KOPT-K1 (cell line): Measurements from ENCODE around the gene MAD1L1.

ENCODE experiments used
- H3K27ac ChIP-seq: fragments of 200-600 bp; sonication (generic); 2 replicates; pipeline ENCODE4 v1.5.1; 2016; ENCODE audit warnings: antibody characterized with exemption, mild to moderate bottlenecking, low read depth, low read length; ENCODE audit not compliant: poor library complexity, severe bottlenecking
- H3K36me3 ChIP-seq: fragments of 200-600 bp; sonication (generic); 2 replicates; pipeline ENCODE4 v1.5.1; 2017; ENCODE audit warnings: antibody characterized with exemption, mild to moderate bottlenecking, low read length, moderate library complexity; ENCODE audit not compliant: insufficient read depth
- H3K9me3 ChIP-seq: fragments of 200-600 bp; sonication (generic); 2 replicates; pipeline ENCODE4 v1.5.1; 2017; ENCODE audit warnings: antibody characterized with exemption, low read length, mild to moderate bottlenecking; ENCODE audit not compliant: insufficient read depth, poor library complexity, severe bottlenecking

Gene MAD1L1

DNA sequence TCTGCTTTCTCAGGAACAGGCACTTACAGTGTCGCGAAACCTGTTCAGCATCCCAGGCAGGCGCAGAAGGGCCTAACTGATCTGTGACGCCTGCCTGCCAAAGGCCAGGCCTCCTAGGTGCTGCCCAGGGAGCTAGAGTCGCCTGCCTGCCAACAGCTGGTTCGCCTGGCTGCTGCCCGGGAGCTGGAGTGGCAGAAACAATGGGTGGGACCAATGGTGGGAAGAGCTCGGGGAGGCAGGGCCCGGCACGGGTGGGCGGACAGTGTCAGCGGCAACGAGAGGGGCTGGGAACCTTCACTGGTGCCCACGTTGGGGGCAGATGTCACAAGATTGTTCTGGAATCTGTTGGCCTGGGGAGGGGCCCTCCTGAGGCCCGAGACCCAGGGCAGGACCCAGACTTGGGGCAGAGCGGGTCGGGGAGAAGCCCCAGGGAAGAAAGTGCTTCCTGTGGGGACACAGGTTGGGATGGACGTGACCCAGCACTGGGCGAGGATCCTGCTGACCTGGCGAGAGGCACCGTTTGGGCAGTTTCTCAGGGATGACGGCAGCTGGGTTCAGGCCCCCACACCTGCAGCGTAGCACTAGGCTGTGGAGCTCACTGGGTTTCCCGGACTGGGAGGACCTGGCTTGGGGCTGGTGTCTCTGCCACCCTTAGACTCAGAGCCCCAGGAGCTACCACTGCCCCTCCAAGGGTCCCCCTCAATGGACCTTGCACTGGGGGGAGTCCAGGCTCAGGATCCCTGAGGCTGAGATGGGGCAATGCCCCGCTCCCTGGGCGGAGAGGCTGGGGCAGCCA is 380.8 kb downstream of the MAD1L1 start:
- Histone ChIP-seq H3K27ac (no peak overlapping the region), H3K36me3 (peaks cover 14% of the 10 kb centered on the region; the same call in 1 of the 2 replicates), H3K9me3 (no peaks in the 10 kb centered on the region)

- Histone ChIP-seq H3K27ac (no peak overlapping the region), H3K36me3 (peaks cover 16% of the 10 kb centered on the region; the same call in 1 of the 2 replicates), H3K9me3 (no peaks in the 10 kb centered on the region)
Measured at GRCh38 chr7:1850976-1851571, 381.7 kb downstream of the MAD1L1 start.

DNA sequence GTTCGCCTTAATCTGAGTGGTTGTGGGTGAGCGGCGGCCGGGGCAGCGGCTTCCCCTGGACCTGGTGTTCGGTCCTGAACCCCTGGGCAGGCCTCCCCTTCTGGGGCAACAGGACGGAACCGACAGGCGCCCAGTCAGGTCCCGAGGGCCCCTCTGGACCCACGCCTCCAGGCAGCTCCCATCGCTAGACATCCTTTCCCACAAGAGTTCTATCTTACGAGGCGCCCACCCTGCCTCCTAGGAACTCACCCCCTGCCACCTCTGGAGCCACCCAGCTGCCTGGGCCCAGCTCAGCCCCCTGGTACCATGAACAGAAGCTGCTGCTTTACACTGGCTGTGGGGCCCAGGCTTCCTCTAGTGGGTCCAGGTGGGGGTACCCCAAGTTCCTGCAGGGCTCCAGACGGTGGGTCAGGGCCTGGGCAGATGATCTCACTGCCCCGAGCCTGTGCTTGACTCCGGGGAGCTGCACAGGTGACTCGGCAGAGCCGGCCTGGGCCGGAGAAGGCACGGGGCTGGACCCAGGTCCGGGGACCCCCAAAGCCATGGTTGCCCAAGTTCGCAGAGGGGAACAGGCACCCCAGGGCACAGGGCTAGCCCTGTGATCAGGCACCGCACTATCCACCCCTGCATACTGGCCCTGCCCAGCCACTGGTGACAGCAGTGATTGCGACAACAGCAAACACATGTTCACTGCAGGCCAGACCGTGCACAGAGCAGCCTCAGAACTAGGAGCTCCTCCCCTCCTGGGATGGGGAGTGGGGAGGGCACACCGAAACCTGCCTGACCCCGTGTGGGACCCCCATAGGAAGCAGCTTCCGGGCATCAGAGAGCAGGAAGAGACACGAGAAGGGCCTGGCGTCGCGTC is 382.4 kb downstream of the MAD1L1 start:
- Histone ChIP-seq H3K9me3 (no peaks in the 10 kb centered on the region), H3K27ac (no peak overlapping the region), H3K36me3 (peaks cover 16% of the 10 kb centered on the region; the same call in 1 of the 2 replicates)

DNA sequence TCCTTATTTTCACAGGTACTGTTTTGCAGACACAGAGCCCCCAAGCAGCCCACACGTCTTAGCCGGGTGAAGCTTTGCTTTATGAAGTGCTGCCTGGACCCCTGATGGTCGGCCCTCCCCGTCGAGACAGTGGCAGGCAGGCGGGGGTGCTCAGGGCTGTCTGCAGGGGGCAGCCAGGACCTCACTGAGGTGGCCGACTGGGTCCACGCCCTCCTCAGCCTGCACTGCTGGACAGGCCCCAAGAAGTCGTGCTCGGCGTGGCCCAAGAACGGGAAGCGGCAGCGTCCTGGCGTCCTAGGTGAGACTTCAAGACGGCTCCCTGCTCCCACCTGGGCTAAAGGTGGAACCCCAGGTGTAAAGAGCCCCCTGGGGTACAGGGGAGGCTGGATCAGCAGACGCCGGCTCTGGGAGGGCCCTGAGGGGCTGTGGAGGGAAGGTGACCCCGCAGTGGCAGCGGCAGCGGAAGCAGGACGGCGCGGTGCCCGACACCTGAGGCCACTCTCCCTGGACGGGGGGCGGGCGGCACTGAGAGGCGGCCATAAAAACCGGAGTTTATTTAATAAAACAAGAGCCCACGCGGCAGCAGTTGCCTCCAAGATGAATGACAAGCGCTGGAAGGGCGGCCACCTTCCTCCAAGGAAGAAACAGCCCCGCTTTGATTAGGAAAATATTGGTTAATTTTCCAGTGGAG is 383.2 kb downstream of the MAD1L1 start:
- H3K27ac ChIP-seq = no peak overlapping the region
- H3K36me3 ChIP-seq = peaks cover 16% of the 10 kb centered on the region; the same call in 1 of the 2 replicates
- H3K9me3 ChIP-seq = no peaks in the 10 kb centered on the region

- peaks cover 16% of the 10 kb centered on the region; the same call in 1 of the 2 replicates for H3K36me3 ChIP-seq
- no peaks in the 10 kb centered on the region for H3K9me3 ChIP-seq
Measured at GRCh38 chr7:1848911-1849311, 383.8 kb downstream of the MAD1L1 start.

GRCh38 chr7:1848013-1848640 is 384.6 kb downstream of the MAD1L1 start:
- H3K36me3 ChIP-seq = peaks cover 16% of the 10 kb centered on the region; the same call in 1 of the 2 replicates
- no peak overlapping the region for H3K27ac ChIP-seq

More at GRCh38 chr7:1848911-1849311, 383.8 kb downstream of the MAD1L1 start:
- H3K27ac ChIP-seq = no peak overlapping the region

DNA sequence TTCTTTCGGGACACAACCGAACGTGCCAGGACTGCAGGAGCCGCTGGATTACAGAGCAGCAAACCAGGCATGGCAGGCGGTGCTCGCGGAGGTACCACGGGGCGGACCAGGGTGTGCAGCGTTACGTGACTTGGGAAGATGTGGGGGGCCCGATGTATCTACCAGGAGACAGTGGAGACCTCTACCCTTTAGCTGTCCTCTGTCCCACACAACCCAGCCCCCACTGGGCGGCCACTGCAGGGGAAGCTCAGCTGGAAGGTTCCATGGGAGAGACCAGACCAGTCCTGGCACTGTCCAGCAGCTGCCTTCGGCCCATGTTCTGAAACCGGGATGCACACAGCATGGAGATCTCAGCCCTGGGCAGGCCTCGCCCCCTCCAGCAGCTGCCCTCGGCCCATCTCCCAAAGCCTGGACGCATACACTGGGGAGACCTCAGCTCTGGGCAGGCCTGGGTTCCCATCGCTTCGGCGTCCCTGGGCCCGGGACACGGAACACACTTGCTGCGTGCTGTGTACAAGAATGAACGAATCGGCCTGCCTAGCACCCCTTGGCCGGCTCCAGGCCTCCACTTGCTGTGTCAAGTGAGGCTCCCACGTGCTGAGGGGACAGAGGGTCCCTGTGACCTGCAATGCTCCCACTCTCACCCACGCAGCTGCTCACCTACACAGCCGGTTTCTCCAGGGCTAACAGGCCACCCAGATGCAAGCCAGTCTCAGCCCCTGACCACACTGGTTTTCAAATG is 385.3 kb downstream of the MAD1L1 start:
- H3K9me3 ChIP-seq = no peaks in the 10 kb centered on the region
- H3K27ac ChIP-seq = no peak overlapping the region
- peaks cover 16% of the 10 kb centered on the region; the same call in 1 of the 2 replicates for H3K36me3 ChIP-seq

More at GRCh38 chr7:1848013-1848640, 384.6 kb downstream of the MAD1L1 start:
- H3K9me3 ChIP-seq = no peaks in the 10 kb centered on the region

DNA sequence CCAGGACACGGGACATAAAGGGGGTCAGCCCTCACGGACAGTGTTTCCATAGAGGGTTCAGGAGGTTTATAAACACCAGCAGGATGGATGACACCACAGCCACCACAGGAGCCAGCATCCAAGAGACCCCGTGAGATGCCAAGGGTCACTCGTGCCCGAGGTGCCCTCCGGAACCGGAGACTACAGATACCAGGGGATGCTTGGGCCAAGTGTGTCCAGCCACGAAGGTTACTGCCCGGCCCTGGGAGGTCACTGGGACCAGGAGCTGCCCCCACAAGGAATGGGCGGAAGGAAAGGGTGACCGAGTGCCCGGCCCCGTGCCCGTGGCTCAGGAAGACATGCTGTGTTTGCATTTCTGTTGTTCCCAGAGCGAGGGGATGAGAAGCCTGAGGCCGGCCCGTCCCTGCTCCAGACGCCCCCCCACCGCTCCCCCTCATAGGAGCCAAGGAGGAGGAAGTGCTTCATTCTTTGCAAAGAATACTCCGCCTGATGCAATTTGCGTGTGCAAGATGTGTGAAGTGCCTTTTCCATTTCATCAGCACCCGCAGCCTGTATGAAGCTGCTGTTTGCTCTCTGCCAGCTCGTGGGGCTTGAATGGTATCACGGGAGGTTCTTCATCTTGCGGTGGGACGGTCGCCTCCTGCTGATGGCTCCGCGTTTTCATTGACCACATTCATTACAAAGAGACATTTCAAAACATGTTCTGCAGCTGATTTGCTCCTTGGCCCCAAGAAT is 386.2 kb downstream of the MAD1L1 start:
- no peak overlapping the region for H3K27ac ChIP-seq
- no peaks in the 10 kb centered on the region for H3K9me3 ChIP-seq
- H3K36me3 ChIP-seq = peaks cover 16% of the 10 kb centered on the region; the same call in 1 of the 2 replicates

DNA sequence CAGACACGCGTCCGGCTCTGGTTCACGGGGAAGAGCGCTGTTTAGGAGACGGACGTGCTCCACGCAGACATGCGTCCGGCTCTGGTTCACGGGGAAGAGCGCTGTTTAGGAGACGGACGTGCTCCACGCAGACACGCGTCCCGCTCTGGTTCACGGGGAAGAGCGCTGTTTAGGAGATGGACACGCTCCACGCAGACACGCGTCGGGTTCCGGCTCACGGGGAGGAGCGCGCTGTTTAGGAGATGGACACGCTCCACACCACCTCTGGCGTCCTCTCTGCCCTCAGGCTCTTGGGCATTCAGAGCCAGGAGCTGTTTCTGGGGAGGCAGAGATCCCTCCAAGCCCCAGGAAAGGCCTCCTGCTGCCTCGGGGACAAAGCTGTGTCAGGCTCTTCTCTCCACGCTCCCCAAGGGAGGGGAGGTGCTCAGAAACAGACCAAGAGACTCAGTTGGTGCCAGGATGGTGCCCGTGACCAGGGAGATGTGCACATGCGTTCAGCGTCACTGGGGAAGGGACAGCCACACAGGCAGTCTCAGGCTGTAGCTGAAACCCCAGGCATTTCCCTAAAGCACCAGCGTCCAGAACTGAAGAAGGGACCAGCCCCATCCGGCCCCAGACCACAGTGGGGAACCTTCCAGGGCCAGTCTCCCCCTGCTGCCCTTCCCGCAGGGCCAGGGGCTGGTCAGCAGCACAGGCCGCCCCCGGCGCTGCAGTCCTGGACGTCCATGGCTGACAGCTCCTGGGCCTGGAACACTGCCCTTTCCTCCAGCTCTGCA is 387.0 kb downstream of the MAD1L1 start:
- Histone ChIP-seq H3K9me3 (no peaks in the 10 kb centered on the region), H3K36me3 (peaks cover 16% of the 10 kb centered on the region; the same call in 1 of the 2 replicates), H3K27ac (no peak overlapping the region)

GRCh38 chr7:1844951-1845390 is 387.8 kb downstream of the MAD1L1 start:
- no peaks in the 10 kb centered on the region for H3K9me3 ChIP-seq
- peaks cover 16% of the 10 kb centered on the region; the same call in 1 of the 2 replicates for H3K36me3 ChIP-seq
- no peak overlapping the region for H3K27ac ChIP-seq

DNA sequence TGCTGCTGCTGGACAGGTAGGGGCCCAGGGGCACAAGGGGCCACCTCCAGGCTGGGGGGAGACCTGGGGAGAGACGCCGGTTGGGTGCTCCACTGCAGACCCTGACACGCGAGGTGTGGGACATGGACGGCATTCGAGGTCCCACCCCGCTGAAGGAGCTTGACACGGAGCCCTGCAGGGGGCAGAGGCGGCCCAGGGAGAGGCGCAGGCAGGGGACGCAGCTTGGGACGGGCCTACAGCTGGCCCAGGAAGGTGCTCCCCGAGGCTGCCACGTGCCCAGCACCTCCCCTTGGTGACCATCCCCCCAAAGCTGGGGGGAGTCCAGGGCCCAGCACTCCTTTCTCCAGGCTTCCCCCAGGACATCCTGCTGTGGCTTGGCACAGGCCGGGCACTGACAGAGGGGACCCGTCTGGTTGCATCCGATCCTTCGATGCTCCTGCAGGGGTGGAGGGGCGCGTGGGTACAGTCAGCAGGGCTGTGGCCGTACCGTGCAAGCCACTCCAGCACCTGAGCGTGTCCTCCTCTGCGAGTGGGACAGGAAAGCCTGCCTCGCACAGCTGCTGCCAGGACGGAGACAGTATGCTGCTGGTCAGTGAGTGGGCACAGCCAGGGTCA is 388.3 kb downstream of the MAD1L1 start:
- H3K9me3 ChIP-seq = no peaks in the 10 kb centered on the region
- no peak overlapping the region for H3K27ac ChIP-seq
- H3K36me3 ChIP-seq = peaks cover 16% of the 10 kb centered on the region; the same call in 1 of the 2 replicates

GRCh38 chr7:1843921-1844335 is 388.8 kb downstream of the MAD1L1 start:
- H3K9me3 ChIP-seq = no peaks in the 10 kb centered on the region
- peaks cover 16% of the 10 kb centered on the region; the same call in 1 of the 2 replicates for H3K36me3 ChIP-seq
- no peak overlapping the region for H3K27ac ChIP-seq
